Ectodermal cell (in vitro differentiated cells): ENCODE data around the gene MTERF1. TPM values are rescaled to one million over a fixed set of nuclear protein-coding genes. Genes with fewer than 3 reads are reported as not detected.

Experiments
- H3K27ac ChIP-seq: 2 replicates; pipeline ENCODE4 v1.7.0; 2013; ENCODE audit warnings: mild to moderate bottlenecking, low read depth, low read length; ENCODE audit not compliant: insufficient read depth, poor library complexity, severe bottlenecking
- H3K27me3 ChIP-seq: 2 replicates; pipeline ENCODE4 v1.7.0; 2013; ENCODE audit warnings: mild to moderate bottlenecking, low read length; ENCODE audit not compliant: insufficient read depth, control insufficient read depth, poor library complexity, severe bottlenecking
- H3K36me3 ChIP-seq: one replicate; pipeline ENCODE4 v1.7.0; 2013; ENCODE audit warnings: low read length; ENCODE audit not compliant: control insufficient read depth, insufficient read depth
- H3K4me1 ChIP-seq: one replicate; pipeline ENCODE4 v1.7.0; 2013; ENCODE audit warnings: low read length; ENCODE audit not compliant: control insufficient read depth, insufficient read depth
- H3K4me3 ChIP-seq: 2 replicates; pipeline ENCODE4 v1.7.0; 2013; ENCODE audit warnings: low read depth, low read length, control low read depth; ENCODE audit not compliant: insufficient read depth
- H3K9me3 ChIP-seq: 2 replicates; pipeline ENCODE4 v1.7.0; 2013; ENCODE audit warnings: mild to moderate bottlenecking, low read length, moderate library complexity; ENCODE audit not compliant: control insufficient read depth
- WGBS, 2 experiments: methylation state at CpG; one replicate each; pipeline ENCODE4 v1.1.7; 2013; ENCODE audit warnings: missing lambda C conversion rate in 2 of 2; 5-methylcytosine and 5-hydroxymethylcytosine counted together
- polyA plus RNA-seq, 4 experiments: library from polyadenylated mRNA; stranded (reverse); fragments of 50-300 nt; gene quantifications; one replicate each; pipeline ENCODE4 v1.2.3, GENCODE V29; 2013

The MTERF1 gene, protein sequence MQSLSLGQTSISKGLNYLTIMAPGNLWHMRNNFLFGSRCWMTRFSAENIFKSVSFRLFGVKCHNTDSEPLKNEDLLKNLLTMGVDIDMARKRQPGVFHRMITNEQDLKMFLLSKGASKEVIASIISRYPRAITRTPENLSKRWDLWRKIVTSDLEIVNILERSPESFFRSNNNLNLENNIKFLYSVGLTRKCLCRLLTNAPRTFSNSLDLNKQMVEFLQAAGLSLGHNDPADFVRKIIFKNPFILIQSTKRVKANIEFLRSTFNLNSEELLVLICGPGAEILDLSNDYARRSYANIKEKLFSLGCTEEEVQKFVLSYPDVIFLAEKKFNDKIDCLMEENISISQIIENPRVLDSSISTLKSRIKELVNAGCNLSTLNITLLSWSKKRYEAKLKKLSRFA
- polyA plus RNA-seq (2013, experiment 1 of 4) = 17.1 TPM
- 22.9 TPM for polyA plus RNA-seq (2013, experiment 2 of 4)
- polyA plus RNA-seq (2013, experiment 3 of 4) = 19.6 TPM
- 19.5 TPM for polyA plus RNA-seq (2013, experiment 4 of 4)

DNA sequence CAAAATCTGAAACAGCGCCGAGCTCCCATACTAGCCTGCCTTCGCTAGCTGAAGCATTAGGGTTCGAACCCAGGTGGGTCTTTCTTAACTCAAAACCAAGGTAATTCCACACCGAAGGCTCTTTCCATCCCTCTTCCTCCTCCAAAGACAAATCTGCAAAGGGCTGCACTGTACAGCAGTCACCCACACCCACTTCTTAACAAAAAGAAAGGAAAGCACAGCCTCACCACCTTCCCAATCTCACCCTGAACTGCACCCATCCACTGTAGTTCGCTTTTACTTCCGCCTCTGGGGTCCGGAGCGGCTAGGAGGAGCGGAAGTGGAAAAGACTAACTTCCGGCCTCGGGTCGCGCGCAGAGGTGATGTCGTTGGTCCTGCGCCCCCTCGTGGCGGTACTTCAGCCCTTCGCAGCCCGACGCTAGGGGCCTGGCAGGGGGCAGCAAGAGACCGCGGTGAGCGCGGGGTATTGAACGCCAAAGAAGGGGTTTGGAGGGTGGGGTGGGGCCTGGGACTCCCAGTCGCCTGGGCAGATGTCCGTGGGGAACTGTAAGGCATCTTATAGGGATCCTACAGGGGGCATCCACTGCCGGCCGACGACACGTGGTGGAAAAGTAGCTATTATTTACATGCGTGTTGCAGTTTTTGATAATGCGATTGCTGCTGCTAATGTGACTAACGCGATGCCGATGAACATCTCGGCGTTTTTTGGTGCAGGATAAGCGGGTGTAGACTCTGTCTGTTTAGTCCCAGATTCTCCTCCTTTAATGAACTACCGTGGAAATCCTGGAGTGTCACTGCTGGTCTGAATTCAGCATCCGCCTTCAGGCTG, at the start of gene MTERF1:
Gene MTERF1 (minus strand): TSS at position 290 of the 829 bp plus-strand sequence. CDS start 619 bp downstream, outside the sequence.
- peak within 1 kb of the TSS; percentile 64 for H3K4me3 ChIP-seq
- peaks cover 3% of the 10 kb centered on the region for H3K4me1 ChIP-seq
- H3K27me3 ChIP-seq = no peaks in the 10 kb centered on the region
- H3K27ac ChIP-seq = no peak within 1 kb of the TSS
- 20 to 21% methylated on average over 43 of the region's 43 CpGs for WGBS, 2 experiments
- no peaks in the 10 kb centered on the region for H3K36me3 ChIP-seq
- no peaks in the 10 kb centered on the region for H3K9me3 ChIP-seq

- Histone ChIP-seq H3K36me3 (no peaks in the 10 kb centered on the region), H3K4me3 (no peak overlapping the region), H3K4me1 (no peaks in the 10 kb centered on the region), H3K9me3 (no peaks in the 10 kb centered on the region), H3K27ac (no peak overlapping the region), H3K27me3 (no peaks in the 10 kb centered on the region)
- 93% methylated on average over 3 of the region's 3 CpGs for WGBS, 2 experiments
Measured at GRCh38 chr7:91929463-91929862, 49.0 kb upstream of the MTERF1 start.

DNA sequence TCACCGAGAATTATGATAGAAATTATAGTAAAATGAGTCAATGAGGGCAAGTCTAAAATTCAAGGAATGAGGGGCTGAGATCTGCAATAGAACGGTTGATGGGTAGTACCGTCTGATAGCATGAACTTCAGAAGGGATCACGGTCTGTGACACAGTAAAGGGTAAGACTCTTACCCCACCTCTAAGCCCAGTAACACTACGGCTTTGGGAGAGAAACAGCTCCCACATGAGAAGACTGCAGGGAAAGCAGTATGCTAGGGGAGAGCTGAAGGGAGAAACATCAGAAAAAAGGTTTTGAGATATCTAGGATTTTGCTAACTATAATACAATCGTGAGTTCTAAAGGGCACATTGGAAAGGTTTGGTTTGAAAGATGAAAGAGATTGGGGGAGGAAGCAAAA, 47.4 kb upstream of the MTERF1 start:
- H3K4me3 ChIP-seq = no peak overlapping the region
- WGBS, 2 experiments = 82 to 86% methylated on average over 6 of the region's 6 CpGs
- no peaks in the 10 kb centered on the region for H3K27me3 ChIP-seq
- no peaks in the 10 kb centered on the region for H3K9me3 ChIP-seq
- no peaks in the 10 kb centered on the region for H3K4me1 ChIP-seq
- H3K27ac ChIP-seq = no peak overlapping the region
- H3K36me3 ChIP-seq = no peaks in the 10 kb centered on the region

GRCh38 chr7:91922857-91923256, 42.4 kb upstream of the MTERF1 start:
- Histone ChIP-seq H3K36me3 (no peaks in the 10 kb centered on the region), H3K4me1 (no peaks in the 10 kb centered on the region), H3K27me3 (no peaks in the 10 kb centered on the region), H3K9me3 (no peaks in the 10 kb centered on the region), H3K4me3 (no peak overlapping the region), H3K27ac (no peak overlapping the region)
- WGBS, 2 experiments = 93 to 98% methylated on average over 2 to 4 of the region's 4 CpGs

- WGBS, 2 experiments = 89% methylated on average over 1 of the region's 1 CpG; no CpG with 5 or more reads in 1 of the 2 experiments
- no peaks in the 10 kb centered on the region for H3K4me1 ChIP-seq
Measured at GRCh38 chr7:91918356-91918755, 37.9 kb upstream of the MTERF1 start.

DNA sequence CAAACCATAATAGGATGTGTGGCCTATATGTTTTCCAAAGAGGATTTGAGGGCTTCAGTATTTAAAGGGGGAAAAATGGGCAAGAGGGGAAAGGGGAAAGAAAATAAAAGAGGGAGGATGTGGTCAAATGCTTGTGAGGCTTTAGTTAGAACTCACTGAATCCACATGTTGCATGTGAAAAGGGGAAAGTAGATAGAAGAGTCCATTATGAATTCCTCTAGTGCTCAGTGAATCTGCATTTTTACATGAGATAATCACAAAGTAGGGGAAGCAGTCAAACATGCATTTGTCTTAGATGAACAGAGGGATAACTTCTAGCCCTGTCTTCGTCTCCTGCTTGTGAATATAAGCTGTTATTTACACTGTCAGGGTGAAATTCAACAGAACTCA, 35.5 kb upstream of the MTERF1 start:
- no peaks in the 10 kb centered on the region for H3K9me3 ChIP-seq
- no peaks in the 10 kb centered on the region for H3K4me1 ChIP-seq
- no peak overlapping the region for H3K4me3 ChIP-seq
- no peaks in the 10 kb centered on the region for H3K27me3 ChIP-seq
- no peak overlapping the region for H3K27ac ChIP-seq
- H3K36me3 ChIP-seq = no peaks in the 10 kb centered on the region
- WGBS, 2 experiments = 86 to 92% methylated on average over 1 of the region's 1 CpG

More at GRCh38 chr7:91918356-91918755, 37.9 kb upstream of the MTERF1 start:
- Histone ChIP-seq H3K9me3 (no peaks in the 10 kb centered on the region), H3K36me3 (no peaks in the 10 kb centered on the region), H3K4me3 (no peak overlapping the region), H3K27ac (no peak overlapping the region), H3K27me3 (no peaks in the 10 kb centered on the region)

DNA sequence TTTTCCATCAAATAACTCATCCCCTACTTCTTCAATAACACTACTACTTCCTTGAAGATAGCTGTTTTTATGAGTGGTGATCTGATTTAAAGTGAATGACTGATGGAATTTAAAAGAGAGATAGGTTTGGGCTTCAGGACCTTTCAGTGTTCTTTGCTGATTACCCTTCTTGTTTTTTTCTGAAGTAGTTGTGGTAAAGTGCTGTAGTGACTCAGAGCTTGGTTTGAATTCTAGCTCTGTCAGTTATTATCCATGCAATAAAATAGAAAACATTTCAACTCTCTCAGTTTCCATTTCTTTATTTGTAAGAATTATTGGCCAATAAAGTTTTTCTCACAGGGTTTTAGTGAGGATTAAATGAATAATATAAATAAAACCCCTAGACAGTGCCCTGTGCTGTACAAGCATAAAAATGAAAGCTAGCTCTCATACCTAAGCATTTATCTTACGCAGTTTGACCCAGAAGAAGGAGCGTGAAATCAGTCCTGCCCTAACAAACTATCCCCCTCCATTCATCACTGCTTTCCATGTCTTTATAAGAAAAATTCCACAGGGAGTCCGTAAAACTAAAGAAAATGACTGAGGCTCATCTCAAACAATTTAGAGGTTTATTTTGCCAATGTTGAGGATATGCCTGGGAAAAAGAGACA, 35.0 kb upstream of the MTERF1 start:
- Histone ChIP-seq H3K4me3 (no peak overlapping the region), H3K27ac (no peak overlapping the region), H3K27me3 (no peaks in the 10 kb centered on the region), H3K4me1 (no peaks in the 10 kb centered on the region), H3K36me3 (no peaks in the 10 kb centered on the region), H3K9me3 (no peaks in the 10 kb centered on the region)
- WGBS, 2 experiments = 93% methylated on average over 3 of the region's 3 CpGs

DNA sequence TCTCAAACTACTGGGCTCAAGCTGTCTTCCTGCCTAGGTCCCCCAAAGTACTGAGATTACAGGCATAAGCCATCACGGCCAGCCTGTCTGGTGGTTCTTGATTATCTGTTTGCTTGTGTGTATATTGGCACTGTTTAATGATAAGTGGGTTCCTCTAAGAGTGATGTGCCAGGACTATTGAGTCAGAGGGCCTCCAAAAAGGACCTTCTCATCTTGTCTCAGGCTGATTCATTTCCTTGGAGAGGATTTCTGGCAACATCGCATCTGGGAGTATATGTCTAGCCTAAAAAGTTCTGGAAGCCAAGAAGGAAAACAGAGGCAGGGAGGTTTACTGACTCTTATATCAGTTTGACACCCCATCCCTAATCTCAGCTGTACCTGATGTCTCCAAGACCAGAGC, 33.1 kb upstream of the MTERF1 start:
- Histone ChIP-seq H3K27ac (no peak overlapping the region), H3K4me1 (no peaks in the 10 kb centered on the region), H3K27me3 (no peaks in the 10 kb centered on the region), H3K36me3 (no peaks in the 10 kb centered on the region), H3K9me3 (no peaks in the 10 kb centered on the region), H3K4me3 (no peak overlapping the region)
- 92 to 94% methylated on average over 2 of the region's 2 CpGs for WGBS, 2 experiments

DNA sequence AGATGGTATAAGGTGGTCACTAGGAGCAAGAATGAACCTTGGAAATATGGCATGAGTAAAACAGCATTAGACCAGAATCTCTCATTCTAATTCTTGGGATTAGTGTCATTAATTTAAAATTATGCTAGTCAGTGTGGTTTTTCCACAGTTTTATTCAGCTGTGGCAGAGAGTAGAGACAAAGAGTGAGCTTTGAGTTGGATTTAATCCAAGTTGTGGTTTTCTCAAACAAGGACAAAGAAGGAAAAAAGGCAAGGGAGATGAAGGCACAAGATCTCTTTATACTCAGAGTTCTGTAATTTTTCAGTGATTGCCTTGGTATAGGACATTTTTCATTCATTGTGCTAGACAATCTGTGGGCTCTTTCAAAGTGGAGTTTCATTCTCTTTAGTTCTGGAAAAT, 32.0 kb upstream of the MTERF1 start:
- Histone ChIP-seq H3K4me1 (no peaks in the 10 kb centered on the region), H3K27ac (no peak overlapping the region), H3K4me3 (no peak overlapping the region), H3K27me3 (no peaks in the 10 kb centered on the region), H3K9me3 (no peaks in the 10 kb centered on the region), H3K36me3 (no peaks in the 10 kb centered on the region)

GRCh38 chr7:91911121-91911520, 30.6 kb upstream of the MTERF1 start:
- Histone ChIP-seq H3K36me3 (no peaks in the 10 kb centered on the region), H3K27ac (no peak overlapping the region), H3K9me3 (no peaks in the 10 kb centered on the region), H3K27me3 (no peaks in the 10 kb centered on the region), H3K4me3 (no peak overlapping the region), H3K4me1 (no peaks in the 10 kb centered on the region)
- 95 to 96% methylated on average over 4 of the region's 4 CpGs for WGBS, 2 experiments
